GM10266 (cell line): ENCODE data around the gene PATJ.
"Not testable (repeated sequence)": the region's sequence is repeated elsewhere in the genome, so short reads cannot be mapped to it uniquely, and the experiment has no call there.

Source experiments
- DNase-seq: peaks from one replicate; pipeline ENCODE4 v3.0.0; 2012; ENCODE audit errors: extremely low spot score
- TF ChIP-seq, protein P1 (sequence below): IDR thresholded peaks from 2 replicates; pipeline ENCODE4 v1.5.1; 2012; ENCODE audit warnings: mild to moderate bottlenecking, low read depth; ENCODE audit not compliant: control insufficient read depth, insufficient read depth; ENCODE audit errors: missing control alignments

The PATJ gene

DNA sequence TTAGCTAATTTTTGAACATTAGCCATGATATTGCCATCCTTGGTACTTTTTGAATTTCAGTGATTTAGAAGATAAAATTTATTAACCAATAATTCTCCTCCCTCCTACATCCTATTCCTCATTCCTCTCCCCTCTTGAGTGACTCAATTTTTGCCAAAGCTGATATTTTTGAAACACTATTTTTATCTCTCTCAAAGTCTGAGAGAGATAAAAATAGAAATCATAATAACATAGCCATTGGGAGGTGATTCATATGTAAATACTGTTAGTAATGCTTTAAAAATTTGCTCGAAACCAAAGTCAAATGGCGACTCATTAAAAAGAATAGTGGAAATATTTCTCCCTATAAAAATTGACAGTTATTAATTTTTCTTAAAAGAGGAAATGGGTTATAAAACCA is 97.4 kb downstream of the PATJ start:
- DNase-seq, result no peak

GRCh38 chr1:61842036-61842435 is 99.8 kb downstream of the PATJ start:
- TF ChIP-seq, protein P1, sequence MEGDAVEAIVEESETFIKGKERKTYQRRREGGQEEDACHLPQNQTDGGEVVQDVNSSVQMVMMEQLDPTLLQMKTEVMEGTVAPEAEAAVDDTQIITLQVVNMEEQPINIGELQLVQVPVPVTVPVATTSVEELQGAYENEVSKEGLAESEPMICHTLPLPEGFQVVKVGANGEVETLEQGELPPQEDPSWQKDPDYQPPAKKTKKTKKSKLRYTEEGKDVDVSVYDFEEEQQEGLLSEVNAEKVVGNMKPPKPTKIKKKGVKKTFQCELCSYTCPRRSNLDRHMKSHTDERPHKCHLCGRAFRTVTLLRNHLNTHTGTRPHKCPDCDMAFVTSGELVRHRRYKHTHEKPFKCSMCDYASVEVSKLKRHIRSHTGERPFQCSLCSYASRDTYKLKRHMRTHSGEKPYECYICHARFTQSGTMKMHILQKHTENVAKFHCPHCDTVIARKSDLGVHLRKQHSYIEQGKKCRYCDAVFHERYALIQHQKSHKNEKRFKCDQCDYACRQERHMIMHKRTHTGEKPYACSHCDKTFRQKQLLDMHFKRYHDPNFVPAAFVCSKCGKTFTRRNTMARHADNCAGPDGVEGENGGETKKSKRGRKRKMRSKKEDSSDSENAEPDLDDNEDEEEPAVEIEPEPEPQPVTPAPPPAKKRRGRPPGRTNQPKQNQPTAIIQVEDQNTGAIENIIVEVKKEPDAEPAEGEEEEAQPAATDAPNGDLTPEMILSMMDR, result no peak
- no peak for DNase-seq

More for the DNA sequence above, 97.4 kb downstream of the PATJ start:
- TF ChIP-seq, protein P1, result no peak

DNA sequence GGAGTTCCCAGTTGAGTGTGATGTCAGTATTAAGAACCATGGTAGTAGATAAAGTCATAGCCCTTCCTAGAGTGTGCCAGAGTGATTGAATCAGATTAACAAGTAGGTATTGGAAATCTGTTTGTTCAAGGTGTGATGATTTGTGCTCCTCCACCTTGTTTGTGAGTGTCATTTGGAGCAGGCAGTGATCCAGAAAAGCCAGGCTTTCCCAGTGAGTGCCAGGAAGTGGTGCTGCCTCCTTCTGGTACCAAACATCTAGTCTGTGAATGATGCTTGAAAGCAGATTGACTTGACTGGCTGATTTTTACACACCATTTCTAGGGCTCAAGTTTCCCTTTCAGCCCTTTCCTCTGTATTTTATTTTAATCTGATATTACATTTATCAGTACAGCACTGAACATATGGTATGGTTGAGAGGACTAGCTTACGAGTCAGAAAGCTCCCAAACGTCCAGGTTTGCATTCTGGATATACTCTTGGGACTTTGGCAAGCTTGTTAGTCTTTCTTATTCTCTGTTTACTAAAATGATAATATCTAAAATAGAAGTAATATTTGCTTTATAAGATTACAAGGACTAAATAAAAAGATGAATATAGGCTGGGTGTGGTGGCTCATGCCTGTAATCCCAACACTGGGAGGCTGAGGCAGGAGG is 100.7 kb downstream of the PATJ start:
- DNase-seq, result no peak
- TF ChIP-seq, protein P1, result no peak

DNA sequence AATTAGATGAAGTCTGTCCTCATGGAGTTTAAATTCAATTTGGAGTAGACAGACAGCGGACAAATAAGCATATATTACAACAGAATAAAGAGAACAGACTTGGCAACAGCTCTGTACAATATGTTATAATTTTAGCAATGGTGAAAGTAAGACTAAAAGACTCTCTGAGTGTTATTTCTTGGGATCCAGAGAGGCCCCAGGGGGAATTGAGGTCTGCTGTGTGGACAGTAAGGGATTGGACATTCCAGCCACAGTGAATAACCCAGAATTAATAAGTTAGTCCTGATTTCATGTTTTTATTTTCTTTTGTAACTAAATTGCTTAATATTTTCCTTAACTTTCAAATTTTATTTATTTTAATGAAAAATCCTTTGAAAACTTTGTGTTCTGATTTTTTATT is 101.7 kb downstream of the PATJ start:
- TF ChIP-seq, protein P1, result no peak
- no peak for DNase-seq

- not testable (repeated sequence) for DNase-seq
These were observed 102.4 kb downstream of the PATJ start for GRCh38 chr1:61844664-61845063.

- no peak for DNase-seq
- TF ChIP-seq, protein P1, result no peak
These were observed 109.0 kb downstream of the PATJ start for GRCh38 chr1:61851235-61851634.

GRCh38 chr1:61851849-61852669 is 109.8 kb downstream of the PATJ start:
- TF ChIP-seq, protein P1, result peak; percentile 61
- DNase-seq, result peak; percentile 27
